Body of pancreas (tissue), 4 donors: ENCODE results near the gene CDC42SE2.

Experiments
- CTCF ChIP-seq, 7 experiments: fragments of 450-650 bp in 4 of 7; fragments of 200-600 bp in 3 of 7; sonication (generic) in 3 of 7; IDR thresholded peaks; one replicate each; pipeline ENCODE4 v1.5.1; 2016 to 2019; ENCODE audit warnings: antibody characterized with exemption in 7 of 7
- POLR2A ChIP-seq, 3 donors: fragments of 450-650 bp; IDR thresholded peaks; one replicate each; pipeline ENCODE4 v1.6.1; 2016; ENCODE audit warnings: antibody characterized with exemption in 3 of 3, mild to moderate bottlenecking in 2 of 3

- TF ChIP-seq CTCF (IDR thresholded peaks at IDR 0.05) (no peak), POLR2A (IDR thresholded peaks at IDR 0.05) (no peak)
Measured at GRCh38 chr5:131324303-131324702, 60.5 kb downstream of the CDC42SE2 start.
